ENCODE measurements around the gene C3orf22.

DNA sequence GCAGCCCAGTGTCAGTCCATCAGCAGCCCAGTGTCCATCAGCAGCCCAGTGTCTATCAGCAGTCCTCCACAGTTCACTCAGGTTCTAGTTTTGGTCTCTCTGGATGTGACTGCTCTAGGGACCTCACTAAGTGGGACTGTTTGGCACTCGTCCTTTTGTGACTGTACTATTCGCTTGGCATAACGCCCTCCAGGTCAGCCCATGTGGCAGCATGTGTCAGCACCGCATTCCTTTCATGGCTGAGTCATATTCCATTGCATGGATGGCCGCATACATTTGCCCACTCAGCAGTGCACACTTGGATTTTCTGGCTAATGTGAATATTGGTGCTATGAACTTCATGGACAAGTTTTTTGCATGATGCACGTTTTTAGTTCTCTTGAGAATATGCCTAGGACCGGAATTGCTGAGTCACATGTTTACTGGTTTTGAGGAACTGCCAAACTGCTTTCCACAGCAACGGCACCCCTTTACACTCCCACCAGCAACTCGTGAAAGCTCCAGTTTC, 18.3 kb downstream of the C3orf22 start:
- TF ChIP-seq, protein P1, sequence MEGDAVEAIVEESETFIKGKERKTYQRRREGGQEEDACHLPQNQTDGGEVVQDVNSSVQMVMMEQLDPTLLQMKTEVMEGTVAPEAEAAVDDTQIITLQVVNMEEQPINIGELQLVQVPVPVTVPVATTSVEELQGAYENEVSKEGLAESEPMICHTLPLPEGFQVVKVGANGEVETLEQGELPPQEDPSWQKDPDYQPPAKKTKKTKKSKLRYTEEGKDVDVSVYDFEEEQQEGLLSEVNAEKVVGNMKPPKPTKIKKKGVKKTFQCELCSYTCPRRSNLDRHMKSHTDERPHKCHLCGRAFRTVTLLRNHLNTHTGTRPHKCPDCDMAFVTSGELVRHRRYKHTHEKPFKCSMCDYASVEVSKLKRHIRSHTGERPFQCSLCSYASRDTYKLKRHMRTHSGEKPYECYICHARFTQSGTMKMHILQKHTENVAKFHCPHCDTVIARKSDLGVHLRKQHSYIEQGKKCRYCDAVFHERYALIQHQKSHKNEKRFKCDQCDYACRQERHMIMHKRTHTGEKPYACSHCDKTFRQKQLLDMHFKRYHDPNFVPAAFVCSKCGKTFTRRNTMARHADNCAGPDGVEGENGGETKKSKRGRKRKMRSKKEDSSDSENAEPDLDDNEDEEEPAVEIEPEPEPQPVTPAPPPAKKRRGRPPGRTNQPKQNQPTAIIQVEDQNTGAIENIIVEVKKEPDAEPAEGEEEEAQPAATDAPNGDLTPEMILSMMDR (IDR thresholded peaks at IDR 0.05; ENCODE audit: low read depth, low read length) = no peak
- TF ChIP-seq EZH2phosphoT487 (IDR thresholded peaks at IDR 0.05; ENCODE audit: low read depth) = no peak
